HepG2 (cell line): ENCODE measurements around the gene ARMCX1. TPM values are rescaled to one million over a fixed set of nuclear protein-coding genes. Genes with fewer than 3 reads are reported as not detected.

Experiments used
- ATAC-seq: fragments of 200-7000 bp; cut with Tn5 transposase; 3 replicates; pipeline ENCODE4 v1.9.1; 2020; ENCODE audit warnings: mild to moderate bottlenecking, moderate library complexity
- BruUV-seq: library from RNA; stranded (reverse); fragments of 400-500 nt; replicated peaks from 2 replicates; lab custom pipeline; 2021; lab: Mats Ljungman, UMichigan
- CTCF ChIA-PET: fragments of 300-600 bp; formaldehyde crosslinking; extraction: SDS; loops from one replicate; lab custom pipeline; 2021; ENCODE audit warnings: low total read pairs, inconsistent platforms, low intra/inter-chr PET ratio; lab: Yijun Ruan, JAX
- POLR2A ChIA-PET: fragments of 350-600 bp; sonication (Branson Sonifier 250); formaldehyde crosslinking; loops from one replicate; lab custom pipeline; 2020; ENCODE audit warnings: antibody characterized with exemption, inconsistent platforms; lab: Yijun Ruan, JAX
- DNase-seq: peaks from one replicate; pipeline ENCODE4 v3.0.0-alpha.2; 2015; ENCODE audit warnings: low spot score
- FAIRE-seq: peaks from 3 replicates; lab custom pipeline; 2011; peaks lifted over from hg19 to GRCh38; lab: Jason Lieb, UNC
- H2AFZ ChIP-seq: one replicate; pipeline ENCODE4 v1.6.1; 2011; ENCODE audit warnings: low read length, inconsistent platforms
- H3K27ac ChIP-seq: fragments of 300-600 bp; 3 replicates; pipeline ENCODE4 v1.8.0; 2011; ENCODE audit warnings: mixed run types, mild to moderate bottlenecking, mixed read lengths, low read length, inconsistent platforms; ENCODE audit not compliant: insufficient read depth; ENCODE audit errors: extremely low read length
- H3K27me3 ChIP-seq, 2 experiments: fragments of 200-600 bp in 1 of 2; 2 replicates in 1 of 2; 3 replicates in 1 of 2; pipeline versions ENCODE4 v1.6.0 to v1.8.0; 2011; ENCODE audit warnings: low read length in 2 of 2, mild to moderate bottlenecking in 2 of 2, moderate library complexity in 2 of 2, inconsistent platforms in 1 of 2; ENCODE audit not compliant: insufficient read depth in 2 of 2, control insufficient read depth in 1 of 2
- H3K36me3 ChIP-seq, 2 experiments: fragments of 200-600 bp in 1 of 2; replicated peaks in 1 of 2; 2 replicates in 1 of 2; 3 replicates in 1 of 2; pipeline versions ENCODE4 v1.5.1 to v1.8.0; 2011; ENCODE audit warnings: low read length in 2 of 2, inconsistent platforms in 1 of 2; ENCODE audit not compliant: insufficient read depth in 2 of 2, control insufficient read depth in 1 of 2
- H3K4me1 ChIP-seq: 2 replicates; pipeline ENCODE4 v1.5.1; 2012; ENCODE audit warnings: low read length, inconsistent platforms; ENCODE audit not compliant: insufficient read depth
- H3K4me2 ChIP-seq: 2 replicates; pipeline ENCODE4 v1.6.0; 2011; ENCODE audit warnings: low read depth, low read length, inconsistent platforms
- H3K4me3 ChIP-seq, 3 experiments: fragments of 200-600 bp in 1 of 3; sonication (generic), shearing (Covaris generic) in 1 of 3; replicated peaks in 1 of 3; 2 replicates each; pipeline ENCODE4 v1.5.1; 2011 to 2016; ENCODE audit warnings: low read length in 3 of 3, inconsistent platforms in 2 of 3, low read depth in 2 of 3, mild to moderate bottlenecking in 2 of 3, control low read depth in 1 of 3, mixed read lengths in 1 of 3; ENCODE audit not compliant: insufficient read depth in 1 of 3
- H3K79me2 ChIP-seq: one replicate; pipeline ENCODE4 v1.6.1; 2011; ENCODE audit warnings: low read length, inconsistent platforms; ENCODE audit not compliant: insufficient read depth
- H3K9ac ChIP-seq: 2 replicates; pipeline ENCODE4 v1.6.0; 2011; ENCODE audit warnings: mild to moderate bottlenecking, low read depth, low read length, inconsistent platforms; ENCODE audit not compliant: insufficient read depth
- H3K9me3 ChIP-seq: 2 replicates; pipeline ENCODE4 v1.5.1; 2012; ENCODE audit warnings: mild to moderate bottlenecking, low read length
- H4K20me1 ChIP-seq: 2 replicates; pipeline ENCODE4 v1.6.0; 2011; ENCODE audit warnings: inconsistent platforms, mild to moderate bottlenecking, low read length, moderate library complexity; ENCODE audit not compliant: insufficient read depth
- CERS6 ChIP-seq: sonication (generic); formaldehyde crosslinking; IDR thresholded peaks from 2 replicates; pipeline ENCODE4 v1.5.0; 2020; ENCODE audit warnings: missing genetic modification reagents
- DMTF1 ChIP-seq: sonication (generic); formaldehyde crosslinking; IDR thresholded peaks from 2 replicates; pipeline ENCODE4 v1.4.0; 2020; ENCODE audit warnings: mild to moderate bottlenecking, missing genetic modification reagents
- ELF1 ChIP-seq: sonication (generic); formaldehyde crosslinking; IDR thresholded peaks from 2 replicates; pipeline ENCODE4 v1.4.0; 2020; ENCODE audit warnings: missing genetic modification reagents
- FIP1L1 ChIP-seq: fragments of 200-400 bp; formaldehyde crosslinking; IDR thresholded peaks from 2 replicates; pipeline ENCODE4 v1.6.1; 2018; ENCODE audit warnings: low read depth, mild to moderate bottlenecking, low read length, moderate library complexity, borderline replicate concordance; ENCODE audit not compliant: insufficient read depth
- FOXP1 ChIP-seq, 2 experiments: fragments of 450-650 bp in 1 of 2; IDR thresholded peaks; 2 replicates each; pipeline ENCODE4 v1.6.1; 2017 to 2018; ENCODE audit warnings: antibody characterized with exemption in 1 of 2
- KDM3A ChIP-seq: IDR thresholded peaks from 2 replicates; pipeline ENCODE4 v1.6.1; 2018; ENCODE audit warnings: low read depth, missing compliant biosample characterization
- PAF1 ChIP-seq: IDR thresholded peaks from 2 replicates; pipeline ENCODE4 v1.6.1; 2016; ENCODE audit warnings: missing genetic modification reagents, missing compliant biosample characterization
- SNAPC4 ChIP-seq: sonication (generic); formaldehyde crosslinking; IDR thresholded peaks from 2 replicates; pipeline ENCODE4 v1.4.0; 2020; ENCODE audit warnings: mild to moderate bottlenecking, missing genetic modification reagents
- U2AF2 ChIP-seq: fragments of 200-400 bp; formaldehyde crosslinking; IDR thresholded peaks from 2 replicates; pipeline ENCODE4 v1.6.1; 2017; ENCODE audit warnings: low read depth, mild to moderate bottlenecking, low read length
- ZIK1 ChIP-seq: sonication (generic); formaldehyde crosslinking; IDR thresholded peaks from 2 replicates; pipeline ENCODE4 v1.5.0; 2020; ENCODE audit warnings: mild to moderate bottlenecking, low read depth, missing genetic modification reagents, borderline replicate concordance
- ZKSCAN1 ChIP-seq: fragments of 150-350 bp; IDR thresholded peaks from 2 replicates; pipeline ENCODE4 v1.6.1; 2014; ENCODE audit warnings: low read length
- ZMAT5 ChIP-seq: sonication (generic); formaldehyde crosslinking; IDR thresholded peaks from 2 replicates; pipeline ENCODE4 v1.5.0; 2020; ENCODE audit warnings: mild to moderate bottlenecking, low read depth, missing genetic modification reagents, borderline replicate concordance
- ZNF3 ChIP-seq: IDR thresholded peaks from 2 replicates; pipeline ENCODE4 v1.7.0; 2017; ENCODE audit warnings: inconsistent platforms
- ZNF333 ChIP-seq: sonication (generic); formaldehyde crosslinking; IDR thresholded peaks from 2 replicates; pipeline ENCODE4 v1.4.0; 2020; ENCODE audit warnings: mild to moderate bottlenecking, missing genetic modification reagents, borderline replicate concordance
- ZNF674 ChIP-seq: sonication (generic); formaldehyde crosslinking; IDR thresholded peaks from 2 replicates; pipeline ENCODE4 v1.5.0; 2020; ENCODE audit warnings: low read depth, mild to moderate bottlenecking, missing genetic modification reagents
- WGBS: methylation state at CpG from one replicate; pipeline ENCODE4 v1.1.6; 2017; ENCODE audit warnings: low lambda C conversion rate; 5-methylcytosine and 5-hydroxymethylcytosine counted together
- in situ Hi-C: cut with HindIII; loops from 2 replicates; pipeline ENCODE4 v1.10.0; 2017; ENCODE audit warnings: low pct_unique_long_range_greater_than_20kb; ENCODE audit not compliant: extremely low pct_ligation_motif_present
- intact Hi-C: fragments of 100-400 bp; cut with micrococcal nuclease; formaldehyde crosslinking; loops from one replicate; pipeline ENCODE4 v1.10.0; 2022; ENCODE audit not compliant: unreplicated experiment
- polyA plus RNA-seq, 8 experiments: library from polyadenylated mRNA; depleted of rRNA in 3 of 8; stranded (reverse) in 7 of 8; unstranded in 1 of 8; fragments of >200 nt; fragmentation: Illumina TruSeq in 4 of 8; extraction: Trizol in 4 of 8; gene quantifications; 2 replicates each; pipeline versions ENCODE4 v1.2.1 to v1.2.3, GENCODE V29; 2011 to 2016; ENCODE audit warnings: low read depth in 4 of 8, missing spikeins in 1 of 8, mixed read lengths in 1 of 8; ENCODE audit not compliant: insufficient read depth in 1 of 8
- total RNA-seq, 5 experiments: library from RNA; depleted of rRNA; stranded (reverse); fragments of >200 nt; fragmentation: Illumina TruSeq; extraction: Trizol; gene quantifications; 2 replicates each; pipeline ENCODE4 v1.2.3, GENCODE V29; 2016; ENCODE audit warnings: low read depth in 1 of 5

Gene ARMCX1
- total and polyA plus RNA-seq, 2 of the 13 experiments (the other 11 are each of a cell fraction or from before 2014, with no cell fraction given), result not detected

GRCh38 chrX:101550751-101551379, 518 bp downstream of the ARMCX1 start:
- Histone ChIP-seq H3K36me3 (no peaks in the 10 kb centered on the region), H3K4me3 (no peak overlapping the region), H3K9me3 (no peaks in the 10 kb centered on the region)
- no peak for DNase-seq
- in situ Hi-C loops, result no loop called here
- no peak for FAIRE-seq
- no peak for TF ChIP-seq CERS6 (CRISPR knock-in tag)
- TF ChIP-seq ELF1 (CRISPR knock-in tag), result no peak
- TF ChIP-seq ZMAT5, result no peak
- no peak for TF ChIP-seq ZNF674 (CRISPR knock-in tag)
- no peak for TF ChIP-seq ZIK1 (CRISPR knock-in tag)
- TF ChIP-seq FOXP1 (IDR thresholded peaks at IDR 0.05), result no peak
- no peak for TF ChIP-seq FOXP1 (CRISPR knock-in tag; IDR thresholded peaks at IDR 0.05)
- TF ChIP-seq DMTF1 (CRISPR knock-in tag), result no peak
- TF ChIP-seq ZNF333 (CRISPR knock-in tag), result no peak
- TF ChIP-seq FIP1L1, result no peak
- no peak for TF ChIP-seq PAF1 (CRISPR knock-in tag)
- no peak for TF ChIP-seq SNAPC4 (CRISPR knock-in tag)
- no peak for TF ChIP-seq U2AF2
- no peak for TF ChIP-seq ZKSCAN1
- no peak for TF ChIP-seq ZNF3
- TF ChIP-seq KDM3A (CRISPR knock-in tag), result no peak
- TF ChIP-seq, all 625 proteins: peak for 0
- ChIA-PET CTCF (no interaction called here), POLR2A (no interaction called here)
- H3K4me2 ChIP-seq, result no peak overlapping the region
- WGBS, result 40% methylated on average over 16 of the region's 26 CpGs
- intact Hi-C loops, result no loop called here
- no peaks in the 10 kb centered on the region for H3K4me1 ChIP-seq
- H3K27ac ChIP-seq, result no peak overlapping the region
- no peaks in the 10 kb centered on the region for H3K79me2 ChIP-seq
- H4K20me1 ChIP-seq, result no peaks in the 10 kb centered on the region
- H2AFZ ChIP-seq, result no peak overlapping the region
- no peak overlapping the region for H3K9ac ChIP-seq
- BruUV-seq, result no TSS peak
- peaks cover 0 to 6% of the 10 kb centered on the region in 2 experiments; a peak in 2 of 5 replicates for H3K27me3 ChIP-seq
- ATAC-seq, result no peak
